ENCODE measurements around the gene KRT6A.

DNA sequence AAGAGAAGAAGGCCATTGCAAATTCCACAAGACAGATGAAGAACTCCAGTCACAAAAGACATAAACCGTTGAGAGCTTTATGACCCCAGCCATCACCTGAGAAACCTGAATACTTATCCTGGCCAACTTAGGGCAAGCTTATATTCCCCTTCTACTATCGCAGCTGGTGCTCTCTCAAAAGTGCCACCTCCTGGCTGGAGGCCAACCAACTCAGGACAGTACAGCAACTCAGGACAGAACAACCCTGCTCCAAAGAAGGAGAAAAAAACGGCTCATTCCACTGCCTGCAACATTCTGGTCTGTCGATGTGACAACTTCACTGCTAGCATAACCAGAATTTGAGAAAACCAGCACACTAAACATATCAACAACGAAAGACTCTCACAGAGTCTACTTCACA lies 31.4 kb downstream of the KRT6A start:
- TF ChIP-seq, protein P1, sequence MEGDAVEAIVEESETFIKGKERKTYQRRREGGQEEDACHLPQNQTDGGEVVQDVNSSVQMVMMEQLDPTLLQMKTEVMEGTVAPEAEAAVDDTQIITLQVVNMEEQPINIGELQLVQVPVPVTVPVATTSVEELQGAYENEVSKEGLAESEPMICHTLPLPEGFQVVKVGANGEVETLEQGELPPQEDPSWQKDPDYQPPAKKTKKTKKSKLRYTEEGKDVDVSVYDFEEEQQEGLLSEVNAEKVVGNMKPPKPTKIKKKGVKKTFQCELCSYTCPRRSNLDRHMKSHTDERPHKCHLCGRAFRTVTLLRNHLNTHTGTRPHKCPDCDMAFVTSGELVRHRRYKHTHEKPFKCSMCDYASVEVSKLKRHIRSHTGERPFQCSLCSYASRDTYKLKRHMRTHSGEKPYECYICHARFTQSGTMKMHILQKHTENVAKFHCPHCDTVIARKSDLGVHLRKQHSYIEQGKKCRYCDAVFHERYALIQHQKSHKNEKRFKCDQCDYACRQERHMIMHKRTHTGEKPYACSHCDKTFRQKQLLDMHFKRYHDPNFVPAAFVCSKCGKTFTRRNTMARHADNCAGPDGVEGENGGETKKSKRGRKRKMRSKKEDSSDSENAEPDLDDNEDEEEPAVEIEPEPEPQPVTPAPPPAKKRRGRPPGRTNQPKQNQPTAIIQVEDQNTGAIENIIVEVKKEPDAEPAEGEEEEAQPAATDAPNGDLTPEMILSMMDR (conservative IDR thresholded peaks at IDR 0.05 in 1 of 2, IDR thresholded peaks at IDR 0.05 in 1 of 2; ENCODE audit: low read depth in 1 of 2, low read length in 2 of 2) = no peak
- no peak for TF ChIP-seq EZH2 (IDR thresholded peaks at IDR 0.05; ENCODE audit: low read length, missing control alignments)
